Mammary epithelial cell (primary cell): ENCODE measurements around the gene RPH3AL.

Experiments
- EZH2 ChIP-seq: IDR thresholded peaks from 2 replicates; pipeline ENCODE4 v1.6.1; 2012; ENCODE audit warnings: low read length, inconsistent platforms, borderline replicate concordance
- TF ChIP-seq, protein P1 (sequence below), 2 donors: IDR thresholded peaks in 1 of 2; conservative IDR thresholded peaks in 1 of 2; 2 replicates each; pipeline ENCODE4 v1.5.1; 2011 to 2012; ENCODE audit warnings: inconsistent platforms in 2 of 2, low read length in 2 of 2, mild to moderate bottlenecking in 2 of 2, control low read depth in 1 of 2, low read depth in 1 of 2; ENCODE audit not compliant: insufficient read depth in 1 of 2; ENCODE audit errors: extremely low read depth in 1 of 2

- TF ChIP-seq, protein P1, sequence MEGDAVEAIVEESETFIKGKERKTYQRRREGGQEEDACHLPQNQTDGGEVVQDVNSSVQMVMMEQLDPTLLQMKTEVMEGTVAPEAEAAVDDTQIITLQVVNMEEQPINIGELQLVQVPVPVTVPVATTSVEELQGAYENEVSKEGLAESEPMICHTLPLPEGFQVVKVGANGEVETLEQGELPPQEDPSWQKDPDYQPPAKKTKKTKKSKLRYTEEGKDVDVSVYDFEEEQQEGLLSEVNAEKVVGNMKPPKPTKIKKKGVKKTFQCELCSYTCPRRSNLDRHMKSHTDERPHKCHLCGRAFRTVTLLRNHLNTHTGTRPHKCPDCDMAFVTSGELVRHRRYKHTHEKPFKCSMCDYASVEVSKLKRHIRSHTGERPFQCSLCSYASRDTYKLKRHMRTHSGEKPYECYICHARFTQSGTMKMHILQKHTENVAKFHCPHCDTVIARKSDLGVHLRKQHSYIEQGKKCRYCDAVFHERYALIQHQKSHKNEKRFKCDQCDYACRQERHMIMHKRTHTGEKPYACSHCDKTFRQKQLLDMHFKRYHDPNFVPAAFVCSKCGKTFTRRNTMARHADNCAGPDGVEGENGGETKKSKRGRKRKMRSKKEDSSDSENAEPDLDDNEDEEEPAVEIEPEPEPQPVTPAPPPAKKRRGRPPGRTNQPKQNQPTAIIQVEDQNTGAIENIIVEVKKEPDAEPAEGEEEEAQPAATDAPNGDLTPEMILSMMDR (conservative IDR thresholded peaks at IDR 0.05 in 1 of 2, IDR thresholded peaks at IDR 0.05 in 1 of 2; ENCODE audit: extremely low read depth in 1 of 2, insufficient read depth in 1 of 2, low read depth in 1 of 2, low read length in 2 of 2), result no peak
- TF ChIP-seq EZH2, result no peak
These were observed 17.6 kb downstream of the RPH3AL start for GRCh38 chr17:334974-335481.
